MM.1S (cell line): ENCODE data around the gene VEPH1.

Source experiments
- DNase-seq: peaks from one replicate; pipeline ENCODE4 v3.0.0-alpha.2; 2015
- H2AFZ ChIP-seq: fragments of 300-600 bp; sonication (generic); 2 replicates; pipeline ENCODE4 v1.6.0; 2016; ENCODE audit warnings: antibody characterized with exemption, low read length
- H3F3A ChIP-seq: fragments of 300-600 bp; sonication (generic); 2 replicates; pipeline ENCODE4 v1.6.1; 2016; ENCODE audit warnings: mild to moderate bottlenecking, antibody characterized with exemption, low read length, moderate library complexity, mixed read lengths; ENCODE audit not compliant: insufficient read depth
- H3K27ac ChIP-seq: fragments of 300-600 bp; sonication (generic); 2 replicates; pipeline ENCODE4 v1.5.1; 2016; ENCODE audit warnings: mild to moderate bottlenecking, low read length
- H3K27me3 ChIP-seq: fragments of 300-600 bp; sonication (generic); replicated peaks from 2 replicates; pipeline ENCODE4 v1.6.0; 2016; ENCODE audit warnings: low read length; ENCODE audit not compliant: insufficient read depth
- H3K36me3 ChIP-seq: fragments of 300-600 bp; sonication (generic); replicated peaks from 2 replicates; pipeline ENCODE4 v1.6.1; 2016; ENCODE audit warnings: mild to moderate bottlenecking, low read length, mixed read lengths; ENCODE audit not compliant: insufficient read depth
- H3K4me1 ChIP-seq: fragments of 300-600 bp; sonication (generic); 2 replicates; pipeline ENCODE4 v1.6.1; 2016; ENCODE audit warnings: low read length, mixed read lengths
- H3K4me2 ChIP-seq: fragments of 300-600 bp; sonication (generic); 2 replicates; pipeline ENCODE4 v1.6.0; 2016; ENCODE audit warnings: low read depth, low read length
- H3K4me3 ChIP-seq: fragments of 300-600 bp; sonication (generic); 2 replicates; pipeline ENCODE4 v1.5.1; 2016; ENCODE audit warnings: low read length, mixed read lengths
- H3K79me2 ChIP-seq: fragments of 300-600 bp; sonication (generic); 2 replicates; pipeline ENCODE4 v1.6.1; 2016; ENCODE audit warnings: mixed run types, low read length, mixed read lengths
- H3K9ac ChIP-seq: fragments of 300-600 bp; sonication (generic); 2 replicates; pipeline ENCODE4 v1.6.1; 2016; ENCODE audit warnings: low read length, mixed read lengths
- H3K9me2 ChIP-seq: fragments of 300-600 bp; sonication (generic); replicated peaks from 2 replicates; pipeline ENCODE4 v1.6.1; 2016; ENCODE audit warnings: mild to moderate bottlenecking, low read length, mixed read lengths; ENCODE audit not compliant: insufficient read depth
- H3K9me3 ChIP-seq: fragments of 300-600 bp; sonication (generic); replicated peaks from 2 replicates; pipeline ENCODE4 v1.6.1; 2016; ENCODE audit warnings: mild to moderate bottlenecking, low read length, mixed read lengths; ENCODE audit not compliant: insufficient read depth
- H4K20me1 ChIP-seq: fragments of 300-600 bp; sonication (generic); 2 replicates; pipeline ENCODE4 v1.6.1; 2016; ENCODE audit warnings: mild to moderate bottlenecking, low read length, moderate library complexity, mixed read lengths; ENCODE audit not compliant: insufficient read depth
- CTCF ChIP-seq: fragments of 300-600 bp; sonication (generic); IDR thresholded peaks from 2 replicates; pipeline ENCODE4 v1.5.1; 2016; ENCODE audit warnings: antibody characterized with exemption, low read length, mixed read lengths
- EZH2 ChIP-seq: fragments of 300-600 bp; sonication (generic); optimal IDR thresholded peaks from 2 replicates; pipeline ENCODE3; 2017; ENCODE audit warnings: low read depth, mild to moderate bottlenecking, antibody characterized with exemption, low read length, mixed read lengths
- EZH2phosphoT487 ChIP-seq: fragments of 300-600 bp; sonication (generic); IDR thresholded peaks from 2 replicates; pipeline ENCODE4 v1.6.1; 2018; ENCODE audit warnings: antibody characterized with exemption, low read length

Gene VEPH1

DNA sequence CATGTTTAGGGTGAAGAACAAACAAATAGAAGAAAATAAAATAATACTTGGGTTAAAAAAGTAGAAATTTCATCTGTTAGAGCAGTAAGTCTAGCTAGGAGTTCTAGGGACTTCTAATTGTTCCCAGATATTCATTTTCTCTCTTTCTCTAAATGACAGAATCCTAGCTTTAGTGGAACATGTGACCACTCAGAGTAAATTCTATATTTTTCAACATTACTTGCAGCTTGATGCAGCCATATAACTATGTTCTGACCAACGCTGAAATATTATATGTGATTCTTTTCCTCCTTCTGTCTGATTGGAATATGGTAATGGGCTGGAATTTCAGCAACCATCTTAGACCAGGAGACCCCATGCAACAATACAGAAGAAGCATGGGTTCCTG lies 58.4 kb downstream of the VEPH1 start:
- TF ChIP-seq EZH2 (no peak), EZH2phosphoT487 (no peak), CTCF (no peak)
- Histone ChIP-seq H2AFZ (no peak overlapping the region), H3K4me2 (no peak overlapping the region), H3K4me1 (no peaks in the 10 kb centered on the region), H3K27me3 (no peaks in the 10 kb centered on the region), H3K36me3 (no peaks in the 10 kb centered on the region), H3F3A (no peaks in the 10 kb centered on the region), H3K9me3 (no peaks in the 10 kb centered on the region), H3K27ac (no peak overlapping the region), H3K79me2 (no peaks in the 10 kb centered on the region), H3K4me3 (no peak overlapping the region), H4K20me1 (no peaks in the 10 kb centered on the region), H3K9ac (no peak overlapping the region), H3K9me2 (no peaks in the 10 kb centered on the region)
- DNase-seq: no peak

DNA sequence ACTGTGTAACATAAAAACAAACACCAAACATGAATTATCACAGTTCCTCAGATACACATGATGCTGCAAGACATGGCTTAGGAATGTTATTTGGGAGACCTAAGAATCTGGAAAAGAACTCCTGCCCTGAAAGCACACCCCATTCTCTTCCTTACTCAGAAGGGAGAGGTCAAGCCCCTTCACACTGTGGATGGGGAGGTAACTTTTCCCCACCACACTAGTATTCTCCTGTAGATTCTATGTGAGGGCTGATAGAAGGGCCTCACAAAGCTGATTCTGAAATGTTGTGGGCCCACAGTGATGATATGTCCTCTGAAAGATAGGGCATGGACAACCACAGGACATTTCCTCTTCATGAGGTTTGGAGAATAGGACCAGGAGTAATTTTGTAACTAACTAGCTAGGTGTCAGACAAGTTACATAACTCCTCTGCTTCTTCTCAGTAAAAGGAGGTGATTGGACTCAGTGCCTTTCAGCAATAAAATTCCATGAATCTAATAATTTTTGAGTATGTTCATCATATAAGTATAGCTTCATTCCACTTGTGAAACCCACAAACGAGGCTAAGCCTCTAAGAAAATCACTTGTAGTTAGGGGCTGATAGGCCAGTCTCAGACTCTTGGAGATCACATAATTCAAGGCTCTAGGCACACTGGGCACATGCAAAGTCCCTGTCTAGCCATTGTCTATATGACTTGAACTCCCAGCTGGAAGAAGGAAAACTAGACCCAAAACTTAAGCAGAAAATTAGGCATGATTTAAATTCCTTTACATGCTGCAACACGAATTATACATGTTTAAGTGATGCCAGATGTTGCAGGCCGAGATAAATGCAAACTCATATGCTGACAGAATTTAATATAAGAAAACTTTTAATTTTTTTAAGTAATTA lies 59.1 kb downstream of the VEPH1 start:
- H3K9ac ChIP-seq: no peak overlapping the region
- no peaks in the 10 kb centered on the region for H3F3A ChIP-seq
- H3K9me3 ChIP-seq: no peaks in the 10 kb centered on the region
- no peak overlapping the region for H3K4me3 ChIP-seq
- TF ChIP-seq EZH2phosphoT487 (no peak), EZH2 (no peak), CTCF (no peak)
- H3K9me2 ChIP-seq: no peaks in the 10 kb centered on the region
- no peaks in the 10 kb centered on the region for H3K4me1 ChIP-seq
- no peaks in the 10 kb centered on the region for H3K27me3 ChIP-seq
- H3K36me3 ChIP-seq: no peaks in the 10 kb centered on the region
- no peaks in the 10 kb centered on the region for H3K79me2 ChIP-seq
- no peak overlapping the region for H2AFZ ChIP-seq
- H3K4me2 ChIP-seq: no peak overlapping the region
- no peak for DNase-seq
- H3K27ac ChIP-seq: no peak overlapping the region
- no peaks in the 10 kb centered on the region for H4K20me1 ChIP-seq

DNA sequence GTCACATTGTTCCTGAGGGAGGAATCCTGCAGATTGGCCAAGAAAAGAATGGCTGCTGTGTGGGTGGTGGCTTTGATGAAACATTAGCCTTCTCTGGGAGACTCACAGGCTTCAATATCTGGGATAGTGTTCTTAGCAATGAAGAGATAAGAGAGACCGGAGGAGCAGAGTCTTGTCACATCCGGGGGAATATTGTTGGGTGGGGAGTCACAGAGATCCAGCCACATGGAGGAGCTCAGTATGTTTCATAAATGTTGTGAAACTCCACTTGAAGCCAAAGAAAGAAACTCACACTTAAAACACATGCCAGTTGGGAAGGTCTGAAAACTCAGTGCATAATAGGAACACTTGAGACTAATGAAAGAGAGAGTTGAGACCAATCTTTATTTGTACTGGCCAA lies 60.5 kb downstream of the VEPH1 start:
- DNase-seq: no peak
- Histone ChIP-seq H3K4me1 (no peaks in the 10 kb centered on the region), H3K9me2 (no peaks in the 10 kb centered on the region), H4K20me1 (no peaks in the 10 kb centered on the region), H3K36me3 (no peaks in the 10 kb centered on the region), H3K27me3 (no peaks in the 10 kb centered on the region), H3K9ac (no peak overlapping the region), H3F3A (no peaks in the 10 kb centered on the region), H2AFZ (no peak overlapping the region), H3K27ac (no peak overlapping the region), H3K4me2 (no peak overlapping the region), H3K79me2 (no peaks in the 10 kb centered on the region), H3K9me3 (no peaks in the 10 kb centered on the region), H3K4me3 (no peak overlapping the region)
- no peak for TF ChIP-seq EZH2phosphoT487
- TF ChIP-seq EZH2: no peak

DNA sequence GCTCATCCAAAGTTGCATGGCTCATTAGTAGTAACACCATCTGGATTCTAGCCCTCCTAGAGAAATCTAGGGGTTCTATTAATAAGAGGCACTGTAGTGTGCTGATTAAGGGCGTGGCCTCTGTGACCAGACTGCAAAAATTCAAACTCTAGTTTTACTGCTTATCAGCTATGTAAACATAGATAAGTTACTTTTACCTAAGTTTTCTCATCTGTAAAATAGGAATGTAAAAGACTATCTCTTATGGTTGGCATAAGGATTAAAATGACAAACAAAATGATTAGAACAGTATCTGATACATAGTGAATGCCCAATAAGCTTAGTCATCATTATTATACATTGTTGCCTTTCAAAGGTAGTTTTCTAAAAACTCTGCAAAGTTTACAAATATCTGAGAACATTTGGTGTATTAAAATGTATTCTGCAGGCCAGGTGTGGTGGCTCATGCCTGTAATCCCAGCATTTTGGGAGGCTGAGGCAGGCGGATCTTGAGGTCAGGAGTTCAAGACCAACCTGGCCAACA lies 62.1 kb downstream of the VEPH1 start:
- Histone ChIP-seq H3K4me2 (no peak overlapping the region), H3K27ac (no peak overlapping the region), H3K9me3 (no peaks in the 10 kb centered on the region), H3K4me3 (no peak overlapping the region), H3K79me2 (no peaks in the 10 kb centered on the region), H3F3A (no peaks in the 10 kb centered on the region), H2AFZ (no peak overlapping the region), H3K9ac (no peak overlapping the region), H3K4me1 (0 out of 2 replicates have a peak, but pooled peaks cover 3% of the 10 kb centered on the region), H3K36me3 (no peaks in the 10 kb centered on the region), H3K27me3 (no peaks in the 10 kb centered on the region), H3K9me2 (no peaks in the 10 kb centered on the region), H4K20me1 (no peaks in the 10 kb centered on the region)
- no peak for DNase-seq
- TF ChIP-seq EZH2phosphoT487: no peak
- no peak for TF ChIP-seq CTCF
- TF ChIP-seq EZH2: no peak
